Measurements from ENCODE around the gene CSF1R. TPM values are rescaled to one million over a fixed set of nuclear protein-coding genes. Genes with fewer than 3 reads are reported as not detected.

Gene CSF1R
- total and polyA plus RNA-seq, 2 of the 4 experiments (the other 2 are of a cell fraction): 0.14 to 0.36 TPM

GRCh38 chr5:150117945-150118560 lies 31.7 kb upstream of the CSF1R start:
- CTCF ChIA-PET: no interaction called here
- no CpG with 5 or more reads among the region's 9 CpGs for WGBS, 2 experiments (ENCODE audit: extremely low coverage in 2 of 2, insufficient read length in 1 of 2)
- POLR2A ChIA-PET (ENCODE audit: unreplicated experiment): no interaction called here

More at GRCh38 chr5:150117945-150118560, 31.7 kb upstream of the CSF1R start:
- Histone ChIP-seq H2BK120ac (ENCODE audit: low read depth, low read length) (no peak overlapping the region), H3K9me3 (ENCODE audit: control insufficient read depth, insufficient read depth, low read length) (no peaks in the 10 kb centered on the region), H3K4me2 (ENCODE audit: low read depth, low read length) (no peak overlapping the region), H4K91ac (ENCODE audit: insufficient read depth, low read depth, low read length) (no peak overlapping the region), H3K4me3 (ENCODE audit: insufficient read depth, low read depth, low read length) (no peak overlapping the region), H3K4ac (ENCODE audit: low read depth, low read length) (no peak overlapping the region), H3K4me1 (ENCODE audit: control insufficient read depth, insufficient read depth, low read length) (peaks cover 4% of the 10 kb centered on the region), H3K9me1 (ENCODE audit: insufficient read depth, low read length) (peaks cover 6% of the 10 kb centered on the region; the same call in 1 of the 2 replicates), H3K18ac (ENCODE audit: low read depth, low read length) (no peak overlapping the region), H4K8ac (ENCODE audit: low read depth in 2 of 2, low read length in 2 of 2) (no peak overlapping the region), H3K36me3 (ENCODE audit: control insufficient read depth, insufficient read depth, low read length) (peaks cover 88% of the 10 kb centered on the region), H3K27me3 (ENCODE audit: control insufficient read depth, insufficient read depth, low read length) (no peaks in the 10 kb centered on the region), H3K27ac (ENCODE audit: insufficient read depth, low read length) (no peak overlapping the region), H3K23ac (ENCODE audit: low read depth, low read length) (no peak overlapping the region), H3K56ac (ENCODE audit: extremely low read depth, insufficient read depth, low read length) (no peak overlapping the region), H3K14ac (replicated peaks; ENCODE audit: low read depth, low read length) (no peak overlapping the region), H4K5ac (ENCODE audit: low read depth, low read length) (no peak overlapping the region), H3K79me1 (ENCODE audit: low read depth in 1 of 2, low read length in 2 of 2) (peaks cover 11 to 34% of the 10 kb centered on the region in 2 experiments; a peak in 3 of 4 replicates), H4K20me1 (ENCODE audit: insufficient read depth, low read length) (no peaks in the 10 kb centered on the region), H3K9ac (ENCODE audit: low read depth, low read length) (no peak overlapping the region), H2BK15ac (ENCODE audit: low read depth, low read length) (no peak overlapping the region), H2AFZ (replicated peaks; ENCODE audit: low read length, poor library complexity) (no peak overlapping the region), H2AK5ac (ENCODE audit: low read depth, low read length) (no peak overlapping the region), H2BK20ac (ENCODE audit: low read depth, low read length) (no peak overlapping the region), H2AK9ac (replicated peaks; ENCODE audit: low read depth, low read length, poor library complexity) (no peak overlapping the region), H2BK5ac (ENCODE audit: low read depth, low read length, poor library complexity, severe bottlenecking) (no peak overlapping the region)
- TF ChIP-seq MAFK (IDR thresholded peaks at IDR 0.05; ENCODE audit: low read depth, low read length): no peak
- no peak for TF ChIP-seq CHD1 (IDR thresholded peaks at IDR 0.05; ENCODE audit: low read depth, low read length)
- TF ChIP-seq RAD21 (IDR thresholded peaks at IDR 0.05; ENCODE audit: low read length): no peak
- no peak for TF ChIP-seq USF2 (IDR thresholded peaks at IDR 0.05; ENCODE audit: low read depth, low read length)
- TF ChIP-seq CEBPB (IDR thresholded peaks at IDR 0.05; ENCODE audit: low read depth, low read length): no peak
- no peak for TF ChIP-seq RFX5 (IDR thresholded peaks at IDR 0.05; ENCODE audit: low read depth, low read length)
- TF ChIP-seq NFE2L2 (IDR thresholded peaks at IDR 0.05; ENCODE audit: low read depth, low read length): no peak
- TF ChIP-seq SMC3 (IDR thresholded peaks at IDR 0.05; ENCODE audit: low read depth, low read length): no peak
- TF ChIP-seq MAZ (IDR thresholded peaks at IDR 0.05; ENCODE audit: borderline replicate concordance, low read depth, low read length): no peak
- no peak for TF ChIP-seq BHLHE40 (IDR thresholded peaks at IDR 0.05; ENCODE audit: low read depth, low read length)
- no peak for TF ChIP-seq MXI1 (IDR thresholded peaks at IDR 0.05; ENCODE audit: borderline replicate concordance, low read depth, low read length)
- TF ChIP-seq RCOR1 (IDR thresholded peaks at IDR 0.05; ENCODE audit: insufficient replicate concordance, low read length): no peak
- no peak for TF ChIP-seq POLR2A (IDR thresholded peaks at IDR 0.05; ENCODE audit: low read depth, low read length)
- TF ChIP-seq, protein P1, sequence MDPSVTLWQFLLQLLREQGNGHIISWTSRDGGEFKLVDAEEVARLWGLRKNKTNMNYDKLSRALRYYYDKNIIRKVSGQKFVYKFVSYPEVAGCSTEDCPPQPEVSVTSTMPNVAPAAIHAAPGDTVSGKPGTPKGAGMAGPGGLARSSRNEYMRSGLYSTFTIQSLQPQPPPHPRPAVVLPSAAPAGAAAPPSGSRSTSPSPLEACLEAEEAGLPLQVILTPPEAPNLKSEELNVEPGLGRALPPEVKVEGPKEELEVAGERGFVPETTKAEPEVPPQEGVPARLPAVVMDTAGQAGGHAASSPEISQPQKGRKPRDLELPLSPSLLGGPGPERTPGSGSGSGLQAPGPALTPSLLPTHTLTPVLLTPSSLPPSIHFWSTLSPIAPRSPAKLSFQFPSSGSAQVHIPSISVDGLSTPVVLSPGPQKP (IDR thresholded peaks at IDR 0.05; ENCODE audit: borderline replicate concordance, low read depth, low read length): no peak
- no peak for TF ChIP-seq FOS (IDR thresholded peaks at IDR 0.05; ENCODE audit: low read depth, low read length)
- intact Hi-C loops (cut with micrococcal nuclease) (loop anchor here (10.0 kb wide), 1 partner anchor 283 kb away; no protein-coding TSS in a partner anchor), in situ Hi-C loops (cut with MboI; ENCODE audit: low sequenced_read_pairs) (no loop called here), dilution Hi-C loops (cut with HindIII; ENCODE audit: low sequenced_read_pairs, unreplicated experiment) (no loop called here)
- DNase-seq (no peak), ATAC-seq (ENCODE audit: low read depth) (no peak)
- BruUV-seq (replicated peaks): no TSS peak
